Measurements from ENCODE around the gene ASCL3. TPM values are rescaled to one million over a fixed set of nuclear protein-coding genes. Genes with fewer than 3 reads are reported as not detected.

The ASCL3 gene
- polyA plus RNA-seq, 2 of the 4 experiments (the other 2 are of a cell fraction), result not detected

GRCh38 chr11:8910649-8911026 lies 32.2 kb downstream of the ASCL3 start:
- Histone ChIP-seq H3K4me3 (peak overlapping the region; percentile 87), H3K4me2 (peak overlapping the region; percentile 94), H3K27ac (peak overlapping the region; percentile 98), H3K9me3 (no peaks in the 10 kb centered on the region), H3K4me1 (peaks cover 48% of the 10 kb centered on the region)
- no peak for FAIRE-seq
- ATAC-seq, result peak; percentile 49 to 51
- DNase-seq (ENCODE audit: low read depth in 1 of 2, low spot score in 1 of 2), result no peak
- TF ChIP-seq ZNF302 (CRISPR knock-in tag; IDR thresholded peaks at IDR 0.05), result no peak
- no peak for TF ChIP-seq KDM1A (IDR thresholded peaks at IDR 0.05; ENCODE audit: low read depth)
- CTCF ChIA-PET, result interaction anchor here (0.6 to 1.3 kb wide), 6 partner anchors 26 to 1389 kb away, joined by 3 read pairs; no protein-coding TSS in a partner anchor
- POLR2A ChIA-PET, result interaction anchor here (0.6 to 3.1 kb wide), 7 partner anchors 9 to 922 kb away, joined by 3 to 22 read pairs (median 6); partner anchors contain the start of genes RPL27A and TRIM66
- WGBS (ENCODE audit: missing lambda C conversion rate), result 0% methylated on average over 5 of the region's 19 CpGs

GRCh38 chr11:8908099-8908498 lies 34.7 kb downstream of the ASCL3 start:
- Histone ChIP-seq H3K4me2 (no peak overlapping the region), H3K4me1 (peaks cover 46% of the 10 kb centered on the region), H3K4me3 (no peak overlapping the region), H3K27ac (peak overlapping the region in 1 of 2 experiments; percentile 98; a peak in 4 of 6 replicates), H3K9me3 (no peaks in the 10 kb centered on the region)
- ATAC-seq, result no peak
- ChIA-PET POLR2A (no interaction called here), CTCF (interaction anchor here (1.0 kb wide), 1 partner anchor 14 kb away, joined by 3 read pairs; no protein-coding TSS in a partner anchor)
- FAIRE-seq, result no peak
- no peak for DNase-seq (ENCODE audit: low read depth in 1 of 2, low spot score in 1 of 2)
- TF ChIP-seq ZNF302 (CRISPR knock-in tag; IDR thresholded peaks at IDR 0.05) (no peak), FOSL2 (IDR thresholded peaks at IDR 0.05) (no peak), FOSL2 (CRISPR knock-in tag; IDR thresholded peaks at IDR 0.05) (no peak), ESRRA (IDR thresholded peaks at IDR 0.05; ENCODE audit: borderline replicate concordance, low read length) (no peak), RNF2 (IDR thresholded peaks at IDR 0.05; ENCODE audit: borderline replicate concordance, low read depth) (no peak), HOXB13 (CRISPR knock-in tag; IDR thresholded peaks at IDR 0.05; ENCODE audit: low read depth) (no peak), MAFK (IDR thresholded peaks at IDR 0.05; ENCODE audit: partially characterized antibody) (peak; percentile 56), MAX (IDR thresholded peaks at IDR 0.05) (no peak), RFX5 (IDR thresholded peaks at IDR 0.05) (no peak)

- peak overlapping the region; percentile 63 for H3K4me2 ChIP-seq
- no peak overlapping the region for H3K4me3 ChIP-seq
- ATAC-seq (no peak), FAIRE-seq (no peak), DNase-seq (ENCODE audit: low read depth in 1 of 2, low spot score in 1 of 2) (no peak)
- peak overlapping the region; percentile 53 to 83; a peak in 5 of 6 replicates for H3K27ac ChIP-seq
- H3K9me3 ChIP-seq, result no peaks in the 10 kb centered on the region
- CTCF ChIA-PET, result interaction anchor here (0.7 kb wide), 1 partner anchor 15 kb away, joined by 3 read pairs; no protein-coding TSS in a partner anchor
- WGBS (ENCODE audit: missing lambda C conversion rate), result 82% methylated on average over 1 of the region's 1 CpG
- H3K4me1 ChIP-seq, result peaks cover 42% of the 10 kb centered on the region
- POLR2A ChIA-PET, result interaction anchor here (0.6 to 1.5 kb wide), 4 partner anchors 36 to 225 kb away, joined by 3 to 7 read pairs (median 6); partner anchors contain the start of gene TRIM66
- TF ChIP-seq HEYL (CRISPR knock-in tag; IDR thresholded peaks at IDR 0.05) (no peak), HOXA7 (CRISPR knock-in tag; IDR thresholded peaks at IDR 0.05) (no peak), SMC3 (IDR thresholded peaks at IDR 0.05) (no peak), EHF (CRISPR knock-in tag; IDR thresholded peaks at IDR 0.05) (no peak), JUN (IDR thresholded peaks at IDR 0.05) (no peak), ATOH8 (CRISPR knock-in tag; IDR thresholded peaks at IDR 0.05; ENCODE audit: low read depth) (no peak), FOXS1 (CRISPR knock-in tag; IDR thresholded peaks at IDR 0.05) (no peak), EHMT2 (IDR thresholded peaks at IDR 0.05; ENCODE audit: low read depth) (no peak), TFCP2L1 (CRISPR knock-in tag; IDR thresholded peaks at IDR 0.05) (no peak), TP53 (CRISPR knock-in tag; IDR thresholded peaks at IDR 0.05) (no peak), MAX (IDR thresholded peaks at IDR 0.05) (no peak), HDAC2 (IDR thresholded peaks at IDR 0.05) (no peak)
Measured at GRCh38 chr11:8907116-8907515, 35.7 kb downstream of the ASCL3 start.
